K562 (cell line): ENCODE results near the gene DPP3.

ENCODE experiments used
- POLR2A ChIP-seq: fragments of 450-650 bp; conservative IDR thresholded peaks from 2 replicates; pipeline ENCODE4 v1.6.1; 2016
- SIN3A ChIP-seq, 2 experiments: fragments of 150-350 bp in 1 of 2; IDR thresholded peaks; 2 replicates each; pipeline ENCODE4 v1.6.1; 2011 to 2016; ENCODE audit warnings: borderline replicate concordance in 2 of 2, low read depth in 2 of 2, low read length in 2 of 2, mild to moderate bottlenecking in 2 of 2, moderate library complexity in 2 of 2; ENCODE audit not compliant: control insufficient read depth in 1 of 2
- ZNF165 ChIP-seq: fragments of 250-450 bp; sonication (Bioruptor Pico); IDR thresholded peaks from 2 replicates; pipeline ENCODE4 v1.4.0; 2020; ENCODE audit warnings: borderline replicate concordance
- TF ChIP-seq, protein P1 (sequence below): fragments of 450-650 bp; formaldehyde crosslinking; IDR thresholded peaks from 2 replicates; pipeline ENCODE4 v1.4.0; 2020; ENCODE audit warnings: mild to moderate bottlenecking, moderate library complexity
- TF ChIP-seq, protein P2 (sequence below), 3 experiments: IDR thresholded peaks in 2 of 3; conservative IDR thresholded peaks in 1 of 3; 2 replicates each; pipeline ENCODE4 v1.5.1; 2011 to 2012; ENCODE audit warnings: low read length in 3 of 3, mild to moderate bottlenecking in 3 of 3, control low read depth in 2 of 3, improper control_type of control experiment in 1 of 3, inconsistent platforms in 1 of 3, low read depth in 1 of 3, mixed read lengths in 1 of 3, moderate library complexity in 1 of 3; ENCODE audit not compliant: insufficient read depth in 2 of 3

GRCh38 chr11:66438504-66439466 lies 41.4 kb upstream of the DPP3 start, which contains the start of gene MRPL11:
- TF ChIP-seq SIN3A (IDR thresholded peaks at IDR 0.05; ENCODE audit: borderline replicate concordance in 2 of 2, control insufficient read depth in 1 of 2, low read depth in 2 of 2, low read length in 2 of 2) (no peak; a peak in 2 of 4 replicates), ZNF165 (CRISPR knock-in tag) (0 out of 2 replicates have a peak, but pooled peaks have one; percentile 53), POLR2A (peak; percentile 86)
- TF ChIP-seq, protein P1, sequence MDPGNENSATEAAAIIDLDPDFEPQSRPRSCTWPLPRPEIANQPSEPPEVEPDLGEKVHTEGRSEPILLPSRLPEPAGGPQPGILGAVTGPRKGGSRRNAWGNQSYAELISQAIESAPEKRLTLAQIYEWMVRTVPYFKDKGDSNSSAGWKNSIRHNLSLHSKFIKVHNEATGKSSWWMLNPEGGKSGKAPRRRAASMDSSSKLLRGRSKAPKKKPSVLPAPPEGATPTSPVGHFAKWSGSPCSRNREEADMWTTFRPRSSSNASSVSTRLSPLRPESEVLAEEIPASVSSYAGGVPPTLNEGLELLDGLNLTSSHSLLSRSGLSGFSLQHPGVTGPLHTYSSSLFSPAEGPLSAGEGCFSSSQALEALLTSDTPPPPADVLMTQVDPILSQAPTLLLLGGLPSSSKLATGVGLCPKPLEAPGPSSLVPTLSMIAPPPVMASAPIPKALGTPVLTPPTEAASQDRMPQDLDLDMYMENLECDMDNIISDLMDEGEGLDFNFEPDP (CRISPR knock-in tag), result no peak
- TF ChIP-seq, protein P2, sequence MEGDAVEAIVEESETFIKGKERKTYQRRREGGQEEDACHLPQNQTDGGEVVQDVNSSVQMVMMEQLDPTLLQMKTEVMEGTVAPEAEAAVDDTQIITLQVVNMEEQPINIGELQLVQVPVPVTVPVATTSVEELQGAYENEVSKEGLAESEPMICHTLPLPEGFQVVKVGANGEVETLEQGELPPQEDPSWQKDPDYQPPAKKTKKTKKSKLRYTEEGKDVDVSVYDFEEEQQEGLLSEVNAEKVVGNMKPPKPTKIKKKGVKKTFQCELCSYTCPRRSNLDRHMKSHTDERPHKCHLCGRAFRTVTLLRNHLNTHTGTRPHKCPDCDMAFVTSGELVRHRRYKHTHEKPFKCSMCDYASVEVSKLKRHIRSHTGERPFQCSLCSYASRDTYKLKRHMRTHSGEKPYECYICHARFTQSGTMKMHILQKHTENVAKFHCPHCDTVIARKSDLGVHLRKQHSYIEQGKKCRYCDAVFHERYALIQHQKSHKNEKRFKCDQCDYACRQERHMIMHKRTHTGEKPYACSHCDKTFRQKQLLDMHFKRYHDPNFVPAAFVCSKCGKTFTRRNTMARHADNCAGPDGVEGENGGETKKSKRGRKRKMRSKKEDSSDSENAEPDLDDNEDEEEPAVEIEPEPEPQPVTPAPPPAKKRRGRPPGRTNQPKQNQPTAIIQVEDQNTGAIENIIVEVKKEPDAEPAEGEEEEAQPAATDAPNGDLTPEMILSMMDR (IDR thresholded peaks at IDR 0.05 in 2 of 3, conservative IDR thresholded peaks at IDR 0.05 in 1 of 3; ENCODE audit: insufficient read depth in 2 of 3, low read depth in 1 of 3, low read length in 3 of 3), result peak; percentile 78 to 91 (median 91)
